Mucosa of rectum (tissue), 2 donors: ENCODE results near the gene SYNGR4.

ENCODE experiments used
- H3K27ac ChIP-seq, 2 donors: one replicate each; pipeline ENCODE4 v1.7.0; 2013; ENCODE audit warnings: inconsistent platforms in 2 of 2, low read depth in 2 of 2, low read length in 2 of 2
- H3K27me3 ChIP-seq, 2 donors: one replicate each; pipeline ENCODE4 v1.7.0; 2013; ENCODE audit warnings: low read length in 2 of 2; ENCODE audit not compliant: control insufficient read depth in 2 of 2, insufficient read depth in 2 of 2
- H3K36me3 ChIP-seq, 2 donors: one replicate each; pipeline ENCODE4 v1.7.0; 2013; ENCODE audit warnings: low read length in 2 of 2; ENCODE audit not compliant: control insufficient read depth in 2 of 2, insufficient read depth in 2 of 2
- H3K4me1 ChIP-seq, 2 donors: one replicate each; pipeline ENCODE4 v1.7.0; 2013; ENCODE audit warnings: low read length in 2 of 2, mild to moderate bottlenecking in 1 of 2; ENCODE audit not compliant: control insufficient read depth in 2 of 2, insufficient read depth in 2 of 2
- H3K4me3 ChIP-seq, 2 donors: one replicate each; pipeline ENCODE4 v1.7.0; 2013; ENCODE audit warnings: low read length in 2 of 2
- H3K9ac ChIP-seq, 2 donors: one replicate each; pipeline ENCODE4 v1.7.0; 2013; ENCODE audit warnings: low read length in 2 of 2, low read depth in 1 of 2, mild to moderate bottlenecking in 1 of 2
- H3K9me3 ChIP-seq, 2 donors: one replicate each; pipeline ENCODE4 v1.7.0; 2013; ENCODE audit warnings: low read length in 2 of 2; ENCODE audit not compliant: control insufficient read depth in 2 of 2
- donor health status: healthy.
- donor health status: Normal muscosa, but diverticular disease.

SYNGR4 gene

GRCh38 chr19:48421548-48421947 lies 57.4 kb downstream of the SYNGR4 start:
- H3K27ac ChIP-seq = no peak overlapping the region
- H3K27me3 ChIP-seq = peaks cover 0 to 5% of the 10 kb centered on the region in 2 donors
- H3K9me3 ChIP-seq = no peaks in the 10 kb centered on the region
- H3K9ac ChIP-seq = no peak overlapping the region
- H3K36me3 ChIP-seq = no peaks in the 10 kb centered on the region
- H3K4me1 ChIP-seq = no peaks in the 10 kb centered on the region
- H3K4me3 ChIP-seq = no peak overlapping the region

DNA sequence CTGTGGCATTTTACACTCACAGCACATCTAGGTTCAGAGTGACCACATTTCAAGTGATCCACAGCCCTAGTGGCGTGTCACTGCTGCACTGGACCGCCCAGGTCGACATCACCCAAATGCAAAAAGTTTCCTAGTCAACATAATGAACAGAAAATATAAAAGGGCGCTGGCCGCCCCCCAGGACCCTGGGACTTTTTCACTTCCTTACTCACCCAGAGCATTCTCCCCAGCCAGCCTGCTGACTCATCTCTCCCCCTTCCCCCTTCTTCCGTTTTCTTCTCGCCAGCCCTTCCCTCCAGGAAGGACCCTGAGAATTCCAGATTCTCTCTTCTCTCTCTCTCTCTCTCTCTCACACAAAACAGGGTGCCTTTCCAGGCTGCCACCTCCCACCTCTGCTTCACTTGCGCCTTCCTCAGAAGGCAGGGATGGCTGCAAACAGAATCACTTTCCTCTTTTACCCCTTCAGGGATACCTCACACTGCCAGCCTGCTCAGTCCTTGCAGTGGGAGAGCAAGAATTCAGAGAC lies 60.6 kb downstream of the SYNGR4 start:
- Histone ChIP-seq H3K27ac (no peak overlapping the region), H3K4me3 (no peak overlapping the region), H3K9me3 (no peaks in the 10 kb centered on the region), H3K9ac (no peak overlapping the region), H3K4me1 (no peaks in the 10 kb centered on the region), H3K27me3 (no peaks in the 10 kb centered on the region), H3K36me3 (no peaks in the 10 kb centered on the region)
